AG20443 (cell line): Measurements from ENCODE around the gene DUSP10.

Source experiments
- DNase-seq: peaks from one replicate; pipeline ENCODE4 v3.0.0; 2012; ENCODE audit warnings: low spot score, mixed read lengths

DUSP10 gene

DNA sequence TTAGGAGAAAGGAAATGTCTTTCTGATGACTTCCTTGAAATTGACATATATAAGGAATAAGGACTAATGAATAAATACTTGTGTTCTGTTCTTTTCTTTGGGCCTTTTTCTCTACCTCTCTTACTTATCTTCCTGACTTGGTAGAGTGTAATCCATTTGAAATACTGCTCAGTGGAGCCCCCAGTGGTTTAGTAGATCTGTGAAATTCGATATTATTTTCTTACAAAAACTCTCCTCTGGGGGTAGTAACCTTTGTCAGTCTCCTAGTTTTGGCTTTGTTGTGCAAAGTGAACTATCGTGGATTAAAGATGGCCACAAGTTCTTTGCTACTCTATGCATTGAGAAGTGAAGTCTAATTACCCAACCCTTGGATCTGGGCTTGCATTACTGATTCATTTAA lies 48.8 kb downstream of the DUSP10 start:
- DNase-seq, result no peak

- no peak for DNase-seq
These were observed 49.2 kb downstream of the DUSP10 start for GRCh38 chr1:221692643-221693042.

DNA sequence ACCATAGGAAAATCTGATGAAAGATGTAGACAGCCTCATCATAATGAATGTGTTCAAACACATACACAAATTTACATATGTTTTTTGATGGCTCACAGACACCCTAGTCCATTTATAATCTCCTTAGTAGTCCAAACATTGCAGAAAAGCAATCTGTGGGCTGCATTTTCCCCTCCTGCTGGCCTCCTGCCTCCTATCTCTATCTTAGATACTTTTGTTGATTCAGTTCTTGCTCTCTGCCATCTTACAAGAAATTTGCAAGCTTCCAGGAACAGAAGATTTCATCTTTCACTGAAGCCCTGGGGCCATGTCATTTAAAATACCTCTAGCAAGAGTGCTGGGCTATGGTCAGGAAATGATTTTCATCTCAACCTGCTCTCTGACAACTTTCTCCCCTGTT lies 50.6 kb downstream of the DUSP10 start:
- no peak for DNase-seq

- no peak for DNase-seq
These were observed 51.0 kb downstream of the DUSP10 start for GRCh38 chr1:221690858-221691257.

- no peak for DNase-seq
These were observed 52.8 kb downstream of the DUSP10 start for GRCh38 chr1:221689138-221689537.

GRCh38 chr1:221688488-221688843 lies 53.4 kb downstream of the DUSP10 start:
- DNase-seq, result no peak

- no peak for DNase-seq
These were observed 53.9 kb downstream of the DUSP10 start for GRCh38 chr1:221687836-221688487.

DNA sequence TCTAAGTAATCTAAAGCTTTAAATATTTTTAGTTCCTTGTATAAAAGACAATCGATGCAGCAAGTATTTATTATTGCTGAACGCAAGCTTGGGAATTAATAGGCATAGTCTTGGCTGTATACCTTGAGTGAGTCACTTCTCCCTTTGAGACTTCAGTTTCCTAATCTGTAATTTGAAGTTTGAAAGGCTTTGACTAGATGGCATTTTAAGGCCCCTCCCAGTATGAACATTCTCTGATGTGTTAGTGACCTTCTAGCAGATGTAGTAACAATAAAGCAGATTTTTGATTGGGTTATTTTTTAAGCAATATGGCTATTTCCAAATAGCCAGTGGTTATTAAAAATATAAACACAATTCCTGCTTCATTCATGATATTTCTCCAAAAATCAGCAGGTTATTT lies 58.2 kb downstream of the DUSP10 start:
- DNase-seq, result no peak

GRCh38 chr1:221680085-221680484 lies 61.8 kb downstream of the DUSP10 start:
- no peak for DNase-seq

DNA sequence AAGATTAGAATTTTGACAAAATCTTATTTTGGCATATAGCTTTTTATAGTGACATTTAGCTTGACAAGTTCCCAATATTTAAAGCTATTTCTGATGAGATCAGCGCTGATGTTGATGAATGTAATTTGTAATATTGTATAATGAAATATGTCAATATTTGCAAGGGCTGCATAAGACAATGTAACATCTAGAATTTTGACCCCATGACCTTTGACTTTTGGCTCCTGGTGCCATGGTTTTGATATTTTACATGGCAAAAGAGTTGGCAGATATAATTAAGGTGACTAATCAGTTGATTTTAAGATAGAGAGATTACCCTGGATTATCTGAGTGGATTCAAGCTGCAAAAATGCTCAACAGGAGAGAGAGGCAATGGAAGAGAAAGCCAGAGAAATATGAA lies 63.9 kb downstream of the DUSP10 start:
- no peak for DNase-seq

- no peak for DNase-seq
These were observed 65.7 kb downstream of the DUSP10 start for GRCh38 chr1:221675880-221676800.

GRCh38 chr1:221672965-221673364 lies 68.9 kb downstream of the DUSP10 start:
- DNase-seq, result no peak

DNA sequence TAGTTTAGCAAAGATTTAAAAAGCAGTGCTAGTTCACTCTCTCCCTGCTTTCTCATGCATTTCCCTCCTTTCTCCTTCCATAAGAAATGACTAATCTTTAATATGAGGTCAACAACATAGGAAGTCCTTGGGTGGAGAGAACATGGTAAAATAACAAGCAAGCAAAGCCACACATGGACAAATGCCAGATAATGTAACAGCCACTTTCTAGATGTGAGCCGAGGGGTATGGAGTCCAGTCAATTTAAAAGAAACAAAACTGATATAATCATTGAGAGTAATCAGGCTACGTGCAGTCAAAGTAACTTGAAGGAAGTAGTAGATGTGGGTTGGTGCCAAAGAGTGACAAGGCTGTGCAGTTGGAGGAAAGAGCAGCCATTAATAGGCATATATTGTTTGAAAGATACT lies 69.6 kb downstream of the DUSP10 start:
- peak; percentile 12 for DNase-seq

GRCh38 chr1:221670081-221670480 lies 71.8 kb downstream of the DUSP10 start:
- DNase-seq, result peak; percentile 25

GRCh38 chr1:221669441-221669840 lies 72.4 kb downstream of the DUSP10 start:
- no peak for DNase-seq

DNA sequence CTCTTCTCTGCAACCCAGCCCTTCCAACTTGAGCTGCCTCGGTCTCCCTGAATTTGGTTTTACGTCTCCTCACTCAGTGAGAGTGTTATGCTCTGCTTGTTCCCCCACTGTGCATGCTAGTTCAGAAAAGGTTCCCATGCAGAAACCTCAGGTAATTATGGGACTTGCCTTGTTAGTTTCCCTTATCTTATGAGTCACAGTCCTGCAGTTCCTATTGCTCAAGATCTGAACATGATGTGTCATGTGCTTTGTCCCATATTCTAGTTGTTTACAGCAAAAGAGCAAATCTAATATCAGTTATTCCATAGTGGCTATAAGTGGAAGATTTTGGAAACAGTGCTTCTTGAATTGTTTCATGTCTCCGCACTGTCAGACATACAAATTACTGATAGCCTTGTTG lies 74.4 kb downstream of the DUSP10 start:
- DNase-seq, result peak; percentile 51

- no peak for DNase-seq
These were observed 77.6 kb downstream of the DUSP10 start for GRCh38 chr1:221664253-221664652.

DNA sequence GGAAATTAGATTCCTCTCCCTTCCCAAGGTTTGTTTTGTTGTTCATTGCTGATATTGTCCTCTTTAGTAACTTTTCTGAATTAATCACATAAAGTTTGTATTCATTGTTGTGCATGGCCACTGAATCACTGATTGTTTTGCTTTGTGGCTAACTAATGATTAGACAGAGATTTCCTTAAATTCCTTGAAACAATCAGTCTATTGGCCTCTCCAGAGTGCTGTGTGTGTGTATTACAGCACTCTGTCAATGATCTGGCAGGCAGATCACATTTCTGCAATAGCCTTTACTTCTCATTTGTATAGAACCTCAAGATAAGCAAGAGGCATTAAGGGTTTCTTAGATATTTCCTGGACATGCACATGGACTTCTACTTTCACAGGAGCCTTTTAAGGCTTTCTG lies 78.6 kb downstream of the DUSP10 start:
- no peak for DNase-seq

- DNase-seq, result no peak
These were observed 86.1 kb downstream of the DUSP10 start for GRCh38 chr1:221655766-221656305.
